ENCODE results near the gene OAS1.

Gene OAS1

GRCh38 chr12:112927925-112928324, 21.2 kb downstream of the OAS1 start:
- no peaks in the 10 kb centered on the region for H3K36me3 ChIP-seq (ENCODE audit: control insufficient read depth, insufficient read depth, low read length)
- no peak for TF ChIP-seq CTCF (IDR thresholded peaks at IDR 0.05)

GRCh38 chr12:112928978-112929377, 22.2 kb downstream of the OAS1 start:
- Histone ChIP-seq H3K4me2 (ENCODE audit: low read length) (no peak overlapping the region), H3K27ac (no peak overlapping the region), H3K4me3 (ENCODE audit: low read depth, low read length) (no peak overlapping the region), H2AFZ (no peak overlapping the region), H3K27me3 (ENCODE audit: control insufficient read depth, insufficient read depth, low read length) (no peaks in the 10 kb centered on the region), H3K9me3 (ENCODE audit: control insufficient read depth, low read length) (no peaks in the 10 kb centered on the region), H3K4me1 (peaks cover 12% of the 10 kb centered on the region), H3K36me3 (ENCODE audit: control insufficient read depth, insufficient read depth, low read length) (no peaks in the 10 kb centered on the region), H3K9ac (no peak overlapping the region), H3K79me2 (no peaks in the 10 kb centered on the region)
- no peak for TF ChIP-seq CTCF (IDR thresholded peaks at IDR 0.05)

More at GRCh38 chr12:112927925-112928324, 21.2 kb downstream of the OAS1 start:
- Histone ChIP-seq H3K9ac (no peak overlapping the region), H3K9me3 (ENCODE audit: control insufficient read depth, low read length) (no peaks in the 10 kb centered on the region), H3K27me3 (ENCODE audit: control insufficient read depth, insufficient read depth, low read length) (no peaks in the 10 kb centered on the region), H3K4me2 (ENCODE audit: low read length) (no peak overlapping the region), H3K27ac (no peak overlapping the region), H3K4me3 (ENCODE audit: low read depth, low read length) (no peak overlapping the region), H2AFZ (no peak overlapping the region), H3K79me2 (no peaks in the 10 kb centered on the region), H3K4me1 (peaks cover 12% of the 10 kb centered on the region)

DNA sequence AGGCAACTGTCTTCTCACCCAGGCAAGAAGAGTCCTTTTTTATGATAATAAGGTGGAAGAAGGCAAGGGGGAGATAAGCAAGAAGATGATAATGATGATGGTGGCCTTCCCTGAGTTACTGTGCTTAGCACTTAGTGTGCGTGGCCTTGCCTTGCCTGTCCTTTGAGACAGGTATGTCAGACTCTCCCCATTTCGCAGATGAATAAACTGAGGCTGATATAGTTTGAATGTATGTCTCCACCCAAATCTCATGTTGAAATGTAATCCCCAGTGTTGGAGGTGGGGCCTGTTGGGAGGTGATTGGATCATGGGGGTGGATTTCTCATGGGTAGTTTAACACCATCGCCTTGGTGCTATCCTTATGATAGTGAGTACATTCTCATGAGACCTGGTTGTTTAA, 23.0 kb downstream of the OAS1 start:
- TF ChIP-seq CTCF (IDR thresholded peaks at IDR 0.05), result no peak
- Histone ChIP-seq H3K79me2 (no peaks in the 10 kb centered on the region), H3K27me3 (ENCODE audit: control insufficient read depth, insufficient read depth, low read length) (no peaks in the 10 kb centered on the region), H3K27ac (no peak overlapping the region), H3K9ac (no peak overlapping the region), H3K9me3 (ENCODE audit: control insufficient read depth, low read length) (no peaks in the 10 kb centered on the region), H2AFZ (no peak overlapping the region), H3K4me2 (ENCODE audit: low read length) (no peak overlapping the region), H3K36me3 (ENCODE audit: control insufficient read depth, insufficient read depth, low read length) (no peaks in the 10 kb centered on the region), H3K4me1 (peaks cover 12% of the 10 kb centered on the region), H3K4me3 (ENCODE audit: low read depth, low read length) (no peak overlapping the region)

GRCh38 chr12:112930350-112930749, 23.6 kb downstream of the OAS1 start:
- Histone ChIP-seq H3K4me1 (peaks cover 12% of the 10 kb centered on the region), H3K27me3 (ENCODE audit: control insufficient read depth, insufficient read depth, low read length) (no peaks in the 10 kb centered on the region), H3K4me3 (ENCODE audit: low read depth, low read length) (no peak overlapping the region), H3K4me2 (ENCODE audit: low read length) (no peak overlapping the region), H3K79me2 (no peaks in the 10 kb centered on the region), H3K36me3 (ENCODE audit: control insufficient read depth, insufficient read depth, low read length) (no peaks in the 10 kb centered on the region), H2AFZ (peak overlapping the region; percentile 9), H3K9me3 (ENCODE audit: control insufficient read depth, low read length) (no peaks in the 10 kb centered on the region), H3K9ac (no peak overlapping the region), H3K27ac (no peak overlapping the region)
- no peak for TF ChIP-seq CTCF (IDR thresholded peaks at IDR 0.05)

DNA sequence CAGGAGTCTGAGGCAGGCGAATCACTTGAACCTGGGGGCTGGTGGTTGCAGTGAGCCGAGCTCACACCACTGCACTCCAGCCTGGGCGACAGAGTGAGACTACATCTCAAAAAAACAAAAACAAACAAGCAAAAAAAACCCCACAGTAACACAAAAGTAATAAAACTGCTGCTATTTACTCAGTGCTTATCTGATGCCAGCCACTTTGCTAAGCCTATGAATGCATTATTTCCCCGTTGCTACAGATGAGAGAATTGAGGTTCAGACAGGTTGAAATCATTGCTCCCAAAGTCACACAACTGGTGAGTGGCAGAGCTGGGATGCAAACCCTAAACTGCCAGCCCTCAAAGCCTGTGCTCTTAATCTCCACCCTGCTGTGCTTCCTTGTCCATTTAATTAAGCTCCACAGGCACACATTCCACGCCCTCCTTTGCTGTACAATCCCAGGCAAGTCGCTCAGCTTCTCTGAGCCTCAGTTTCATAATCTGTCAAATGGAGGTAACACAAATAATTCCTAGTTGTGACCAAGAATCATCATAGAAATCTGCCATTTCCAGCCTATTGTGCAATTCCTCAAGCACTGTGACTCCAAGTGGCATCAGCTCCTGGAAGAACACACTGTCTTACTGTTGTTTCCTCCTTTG, 25.8 kb downstream of the OAS1 start:
- no peak overlapping the region for H3K27ac ChIP-seq
- H3K4me3 ChIP-seq (ENCODE audit: low read depth, low read length), result no peak overlapping the region
- no peak overlapping the region for H3K9ac ChIP-seq
- H3K79me2 ChIP-seq, result no peaks in the 10 kb centered on the region
- H3K9me3 ChIP-seq (ENCODE audit: control insufficient read depth, low read length), result no peaks in the 10 kb centered on the region
- H3K36me3 ChIP-seq (ENCODE audit: control insufficient read depth, insufficient read depth, low read length), result no peaks in the 10 kb centered on the region
- H3K27me3 ChIP-seq (ENCODE audit: control insufficient read depth, insufficient read depth, low read length), result no peaks in the 10 kb centered on the region
- no peak for TF ChIP-seq CTCF (IDR thresholded peaks at IDR 0.05)
- no peak overlapping the region for H2AFZ ChIP-seq
- peaks cover 10% of the 10 kb centered on the region for H3K4me1 ChIP-seq
- H3K4me2 ChIP-seq (ENCODE audit: low read length), result no peak overlapping the region
